WTC11 (cell line): Measurements from ENCODE around the gene NCK1. TPM values are rescaled to one million over a fixed set of nuclear protein-coding genes. Genes with fewer than 3 reads are reported as not detected.

Source experiments
- ATAC-seq: fragments of 200-7000 bp; cut with Tn5 transposase; 2 replicates; pipeline ENCODE4 v1.10.0; 2021; ENCODE audit warnings: mild to moderate bottlenecking, moderate library complexity
- CTCF ChIA-PET: fragments of 300-600 bp; sonication (Branson Sonifier 250); formaldehyde crosslinking; loops from one replicate; lab custom pipeline; 2021; ENCODE audit warnings: antibody characterized with exemption; lab: Charles Lee
- POLR2A ChIA-PET: fragments of 350-600 bp; sonication (Branson Sonifier 250); formaldehyde crosslinking; loops from one replicate; lab custom pipeline; 2021; ENCODE audit warnings: antibody characterized with exemption; lab: Charles Lee
- DNase-seq: peaks from one replicate; pipeline ENCODE4 v3.0.0; 2021; ENCODE audit warnings: low spot score
- H3K27ac Mint-ChIP-seq: 2 replicates; pipeline ENCODE4 v1.8.0; 2021; ENCODE audit warnings: mixed read lengths
- H3K27me3 Mint-ChIP-seq: 2 replicates; pipeline ENCODE4 v1.8.0; 2021; ENCODE audit warnings: low read depth, mild to moderate bottlenecking, moderate library complexity, mixed read lengths
- H3K36me3 Mint-ChIP-seq: 2 replicates; pipeline ENCODE4 v1.8.0; 2021; ENCODE audit warnings: mixed read lengths
- H3K4me1 Mint-ChIP-seq: 2 replicates; pipeline ENCODE4 v1.8.0; 2022; ENCODE audit warnings: mixed read lengths
- H3K4me3 Mint-ChIP-seq: 2 replicates; pipeline ENCODE4 v1.8.0; 2021; ENCODE audit warnings: mild to moderate bottlenecking, moderate library complexity, mixed read lengths
- H3K9me3 Mint-ChIP-seq: 2 replicates; pipeline ENCODE4 v1.8.0; 2021; ENCODE audit warnings: mixed read lengths
- ATF6 ChIP-seq: sonication (generic); formaldehyde crosslinking; IDR thresholded peaks from 2 replicates; pipeline ENCODE4 v1.8.1; 2023; ENCODE audit warnings: mild to moderate bottlenecking, missing genetic modification reagents
- CTCF ChIP-seq: fragments of 200-600 bp; IDR thresholded peaks from 2 replicates; pipeline ENCODE4 v1.8.0; 2022; ENCODE audit warnings: antibody characterized with exemption
- E2F5 ChIP-seq: sonication (generic); formaldehyde crosslinking; IDR thresholded peaks from 2 replicates; pipeline ENCODE4 v1.8.1; 2022; ENCODE audit warnings: mild to moderate bottlenecking, moderate library complexity, missing genetic modification reagents
- ESRRA ChIP-seq: sonication (generic); formaldehyde crosslinking; IDR thresholded peaks from 2 replicates; pipeline ENCODE4 v1.8.1; 2022; ENCODE audit warnings: mild to moderate bottlenecking, missing genetic modification reagents, borderline replicate concordance
- FOXJ3 ChIP-seq: sonication (generic); formaldehyde crosslinking; IDR thresholded peaks from 2 replicates; pipeline ENCODE4 v1.9.0; 2021; ENCODE audit warnings: missing genetic modification reagents, mild to moderate bottlenecking, borderline replicate concordance
- FOXP1 ChIP-seq: sonication (generic); formaldehyde crosslinking; IDR thresholded peaks from 2 replicates; pipeline ENCODE4 v1.8.0; 2022; ENCODE audit warnings: missing genetic modification reagents, mild to moderate bottlenecking, moderate library complexity, borderline replicate concordance
- FOXP4 ChIP-seq: sonication (generic); formaldehyde crosslinking; IDR thresholded peaks from 2 replicates; pipeline ENCODE4 v1.8.0; 2022; ENCODE audit warnings: mild to moderate bottlenecking, missing genetic modification reagents
- GRHL2 ChIP-seq: fragments of 250-450 bp; sonication (Bioruptor Pico); IDR thresholded peaks from 2 replicates; pipeline ENCODE4 v1.8.0; 2022; ENCODE audit warnings: mild to moderate bottlenecking, moderate library complexity; ENCODE audit not compliant: insufficient replicate concordance, severe bottlenecking
- KAT7 ChIP-seq: sonication (generic); formaldehyde crosslinking; IDR thresholded peaks from 2 replicates; pipeline ENCODE4 v1.8.1; 2023; ENCODE audit warnings: missing genetic modification reagents, mild to moderate bottlenecking, borderline replicate concordance
- MLX ChIP-seq: sonication (generic); formaldehyde crosslinking; IDR thresholded peaks from 2 replicates; pipeline ENCODE4 v1.8.1; 2023; ENCODE audit warnings: mild to moderate bottlenecking, missing genetic modification reagents, moderate library complexity
- OVOL2 ChIP-seq: fragments of 250-450 bp; sonication (Bioruptor Pico); IDR thresholded peaks from 2 replicates; pipeline ENCODE4 v1.9.0; 2021; ENCODE audit warnings: mild to moderate bottlenecking, borderline replicate concordance
- USF1 ChIP-seq: sonication (generic); formaldehyde crosslinking; IDR thresholded peaks from 2 replicates; pipeline ENCODE4 v1.8.0; 2022; ENCODE audit warnings: mild to moderate bottlenecking, missing genetic modification reagents
- USF2 ChIP-seq: sonication (generic); formaldehyde crosslinking; IDR thresholded peaks from 2 replicates; pipeline ENCODE4 v1.8.1; 2023; ENCODE audit warnings: mild to moderate bottlenecking, missing genetic modification reagents, moderate library complexity
- ZBTB43 ChIP-seq: sonication (generic); formaldehyde crosslinking; IDR thresholded peaks from 2 replicates; pipeline ENCODE4 v1.8.1; 2023; ENCODE audit warnings: mild to moderate bottlenecking, missing genetic modification reagents
- ZNF416 ChIP-seq: fragments of 250-450 bp; sonication (Bioruptor Pico); IDR thresholded peaks from 2 replicates; pipeline ENCODE4 v1.9.0; 2021; ENCODE audit warnings: mild to moderate bottlenecking, inconsistent platforms
- ZNF423 ChIP-seq: fragments of 250-450 bp; sonication (Bioruptor Pico); IDR thresholded peaks from 2 replicates; pipeline ENCODE4 v2.1.2; 2022; ENCODE audit warnings: mild to moderate bottlenecking, moderate library complexity
- ZNF532 ChIP-seq: fragments of 250-450 bp; sonication (Bioruptor Pico); IDR thresholded peaks from 2 replicates; pipeline ENCODE4 v1.9.0; 2021; ENCODE audit warnings: mild to moderate bottlenecking, borderline replicate concordance
- ZNF671 ChIP-seq: fragments of 250-450 bp; sonication (Bioruptor Pico); IDR thresholded peaks from 2 replicates; pipeline ENCODE4 v1.8.0; 2021; ENCODE audit warnings: mild to moderate bottlenecking
- total RNA-seq: library from RNA; stranded (reverse); gene quantifications from 3 replicates; pipeline ENCODE4 v1.2.3, GENCODE V29; 2021

Gene NCK1
- total RNA-seq, 1 experiment from 2014 or later = 28.9 TPM

- no peak for TF ChIP-seq ATF6 (CRISPR knock-in tag)
Observed at GRCh38 chr3:136947477-136947876, 85.5 kb downstream of the NCK1 start (continued).

- Mint-ChIP-seq H3K27ac (no peak overlapping the region), H3K36me3 (peaks cover 8% of the 10 kb centered on the region)
- POLR2A ChIA-PET = no interaction called here
- no peak for DNase-seq
- no peak for TF ChIP-seq CTCF
- TF ChIP-seq ZNF423 = no peak
- no peak for TF ChIP-seq GRHL2 (CRISPR knock-in tag)
- TF ChIP-seq ZNF416 (CRISPR knock-in tag) = no peak
- TF ChIP-seq OVOL2 (CRISPR knock-in tag) = no peak
- TF ChIP-seq USF2 (CRISPR knock-in tag) = no peak
- TF ChIP-seq FOXJ3 (CRISPR knock-in tag) = no peak
- TF ChIP-seq E2F5 (CRISPR knock-in tag) = no peak
- no peak for TF ChIP-seq ESRRA (CRISPR knock-in tag)
- no peak for TF ChIP-seq ZNF532 (CRISPR knock-in tag)
- TF ChIP-seq, all 79 proteins: peak for 0
- Mint-ChIP-seq H3K9me3 (no peaks in the 10 kb centered on the region), H3K4me1 (no peaks in the 10 kb centered on the region), H3K27me3 (no peaks in the 10 kb centered on the region), H3K4me3 (no peak overlapping the region)
- ATAC-seq = no peak
- CTCF ChIA-PET = no interaction called here
Observed at GRCh38 chr3:136949146-136949545, 87.1 kb downstream of the NCK1 start.

GRCh38 chr3:136949708-136950107 is 87.7 kb downstream of the NCK1 start:
- peaks cover 2% of the 10 kb centered on the region; the same call in 1 of the 2 replicates for H3K4me1 Mint-ChIP-seq
- H3K27me3 Mint-ChIP-seq = no peaks in the 10 kb centered on the region
- H3K9me3 Mint-ChIP-seq = no peaks in the 10 kb centered on the region
- CTCF ChIA-PET = interaction anchor here (1.2 to 1.3 kb wide), 2 partner anchors 64 to 197 kb away, joined by 4 to 5 read pairs; partner anchors contain the start of gene STAG1
- peaks cover 8% of the 10 kb centered on the region for H3K36me3 Mint-ChIP-seq
- DNase-seq (no peak), ATAC-seq (no peak)
- no peak overlapping the region for H3K27ac Mint-ChIP-seq
- POLR2A ChIA-PET = no interaction called here
- H3K4me3 Mint-ChIP-seq = no peak overlapping the region
- TF ChIP-seq ZNF671 (CRISPR knock-in tag) (no peak), USF1 (CRISPR knock-in tag) (no peak), KAT7 (CRISPR knock-in tag) (no peak), MLX (CRISPR knock-in tag) (no peak), FOXP4 (CRISPR knock-in tag) (no peak), ZBTB43 (CRISPR knock-in tag) (no peak), FOXP1 (no peak)
